GM21717 (cell line): ENCODE data around the gene SLC27A2.
"Not testable (repeated sequence)": the region's sequence is repeated elsewhere in the genome, so short reads cannot be mapped to it uniquely, and the experiment has no call there.

Experiments used
- ATAC-seq: cut with Tn5 transposase; IDR thresholded peaks from one replicate; pipeline ENCODE4 v1.9.1; 2021; ENCODE audit warnings: mild to moderate bottlenecking, moderate library complexity; ENCODE audit not compliant: unreplicated experiment

The SLC27A2 gene

GRCh38 chr15:50188793-50189192, 6.8 kb downstream of the SLC27A2 start:
- ATAC-seq: not testable (repeated sequence)

GRCh38 chr15:50189633-50190032, 7.6 kb downstream of the SLC27A2 start:
- ATAC-seq: no peak

DNA sequence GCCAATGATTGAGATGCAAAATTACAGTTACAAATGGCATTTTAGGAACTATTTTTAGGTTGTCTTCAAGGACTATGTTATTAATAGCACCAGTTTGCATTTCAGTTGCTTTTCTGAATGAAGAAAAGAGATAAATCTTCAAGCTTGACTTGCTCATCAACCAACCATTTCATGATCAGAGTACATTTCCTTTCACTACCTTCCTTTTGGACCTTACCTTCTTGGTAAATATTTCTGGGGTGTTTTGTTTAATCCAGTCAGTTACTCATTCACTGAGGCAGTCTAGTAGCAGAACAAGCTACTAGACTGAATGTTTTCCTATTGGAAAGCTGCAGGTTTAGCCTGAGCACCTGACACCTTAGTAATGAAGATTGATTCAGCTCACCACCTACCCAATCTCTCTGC, 8.2 kb downstream of the SLC27A2 start:
- ATAC-seq: no peak

- ATAC-seq: no peak
Measured at GRCh38 chr15:50190723-50191122, 8.7 kb downstream of the SLC27A2 start.

DNA sequence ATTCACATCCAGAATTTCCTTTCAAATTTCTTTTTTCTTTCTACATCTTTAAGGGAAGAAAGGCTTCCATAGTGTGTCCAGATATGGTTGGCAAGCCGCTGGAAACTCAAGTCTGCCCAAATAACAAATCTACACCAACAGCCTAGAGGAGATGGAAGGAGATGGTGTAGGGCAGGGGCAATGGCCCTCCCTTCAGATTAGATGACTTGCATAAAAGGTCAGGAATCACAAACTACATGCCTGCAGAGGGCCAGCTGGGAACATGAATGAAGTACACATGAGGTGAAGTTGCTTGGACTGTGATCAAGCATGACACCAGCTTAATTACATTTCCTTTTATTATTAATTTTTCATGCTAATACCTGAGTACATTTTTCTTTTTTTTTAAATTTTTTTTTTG, 10.2 kb downstream of the SLC27A2 start:
- ATAC-seq: no peak

DNA sequence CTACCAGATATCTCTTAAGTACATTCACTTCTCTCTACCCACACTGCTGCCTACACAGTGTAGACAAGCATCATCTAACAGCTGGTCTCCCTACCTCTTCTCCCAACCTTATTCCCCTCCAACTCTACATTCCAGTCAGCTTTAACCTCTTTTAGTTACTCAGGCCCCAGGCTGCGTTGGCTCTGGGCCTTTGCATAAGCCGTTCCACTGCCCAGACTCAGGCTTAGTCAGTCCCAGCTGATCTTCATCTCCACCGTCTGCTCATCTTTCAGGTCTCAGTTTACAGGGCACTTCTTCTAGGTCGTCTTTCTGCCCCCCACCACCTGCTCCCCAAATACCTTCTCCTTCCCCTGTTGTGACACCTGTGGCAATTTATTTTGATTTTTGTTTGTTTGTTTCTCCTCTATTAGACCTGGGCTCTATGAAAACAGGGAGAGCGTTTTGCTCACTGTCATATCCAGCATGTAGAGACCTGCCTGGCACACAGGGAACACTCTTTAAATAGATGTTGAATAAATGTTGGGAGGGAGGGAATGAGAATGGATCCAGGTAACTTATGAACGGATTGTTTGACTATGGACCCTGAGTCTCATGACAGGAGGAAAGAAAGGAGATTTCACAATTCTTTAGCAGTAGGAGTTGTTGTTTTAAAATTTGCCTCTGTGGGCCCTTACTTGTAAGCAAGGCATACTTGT, 11.1 kb downstream of the SLC27A2 start:
- no peak for ATAC-seq

DNA sequence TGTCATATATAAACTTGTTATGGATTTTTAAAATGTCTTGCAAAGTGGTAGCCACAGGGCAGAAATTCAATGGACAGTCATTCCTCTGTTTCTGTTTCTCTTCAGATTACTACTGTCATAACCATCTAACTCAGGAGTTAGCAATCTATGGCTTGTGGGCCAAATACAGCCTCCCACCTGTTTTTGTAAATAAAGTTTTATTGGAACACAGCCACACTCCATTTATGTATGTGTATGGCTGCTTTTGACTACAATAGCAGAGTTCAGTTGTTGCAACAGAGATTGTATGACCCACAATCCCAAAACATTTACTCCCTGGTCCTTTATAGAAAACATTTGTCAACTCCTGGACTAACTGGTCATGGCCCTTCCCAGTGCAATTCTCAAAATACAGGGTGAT, 20.0 kb downstream of the SLC27A2 start:
- ATAC-seq: no peak

GRCh38 chr15:50206020-50206419, 24.0 kb downstream of the SLC27A2 start:
- ATAC-seq: no peak

DNA sequence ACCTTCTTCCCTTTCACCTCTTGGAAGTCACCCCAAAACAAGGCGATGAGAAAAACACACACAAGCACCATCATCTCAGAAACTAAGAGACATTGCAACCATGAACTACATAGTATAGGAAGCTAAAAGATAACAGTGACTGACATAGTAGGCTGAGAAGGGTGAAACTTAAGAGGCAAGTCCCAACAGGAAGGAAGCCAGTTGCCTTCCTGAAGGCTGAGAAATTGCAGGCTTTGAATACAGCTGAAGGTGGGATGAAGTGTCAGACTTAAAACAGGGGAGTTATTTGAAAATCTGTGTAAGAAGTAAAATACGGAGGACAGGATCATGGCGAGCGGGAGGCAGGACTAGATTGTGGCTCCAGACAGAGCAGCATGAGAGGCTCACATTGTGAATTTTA, 27.8 kb downstream of the SLC27A2 start:
- ATAC-seq: no peak

DNA sequence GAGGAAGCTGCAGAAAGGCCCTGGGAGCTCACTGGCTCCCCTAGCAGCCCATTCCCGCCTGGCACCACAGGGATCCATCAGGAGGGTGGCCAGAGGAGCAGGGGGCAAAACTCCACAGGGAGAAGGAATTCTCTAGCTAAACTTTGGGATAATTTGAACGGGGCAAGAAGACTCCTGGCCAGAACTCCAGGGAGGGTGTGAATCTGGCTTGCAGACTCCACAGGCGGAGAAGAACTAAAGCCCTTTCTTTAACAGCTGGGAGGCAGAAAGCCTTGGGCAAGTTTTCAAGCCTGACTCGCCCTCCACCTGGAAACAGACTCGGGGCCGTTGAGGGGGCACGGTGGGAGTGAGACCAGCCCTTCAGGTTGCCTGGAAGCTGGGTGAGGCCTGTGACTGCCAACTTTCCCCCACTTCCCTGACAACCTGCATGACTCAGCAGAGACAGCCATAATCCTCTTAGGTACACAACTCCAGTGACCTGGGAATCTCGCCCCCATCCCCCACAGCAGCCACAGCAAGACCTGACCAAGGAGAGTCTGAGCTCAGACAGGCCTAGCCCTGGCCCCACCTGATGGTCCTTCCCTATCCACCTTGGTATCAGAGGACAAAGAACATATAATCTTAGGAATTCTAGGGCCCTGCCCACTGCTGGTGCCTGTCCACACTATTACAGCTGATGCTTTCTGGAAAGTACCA, 28.6 kb downstream of the SLC27A2 start:
- no peak for ATAC-seq

DNA sequence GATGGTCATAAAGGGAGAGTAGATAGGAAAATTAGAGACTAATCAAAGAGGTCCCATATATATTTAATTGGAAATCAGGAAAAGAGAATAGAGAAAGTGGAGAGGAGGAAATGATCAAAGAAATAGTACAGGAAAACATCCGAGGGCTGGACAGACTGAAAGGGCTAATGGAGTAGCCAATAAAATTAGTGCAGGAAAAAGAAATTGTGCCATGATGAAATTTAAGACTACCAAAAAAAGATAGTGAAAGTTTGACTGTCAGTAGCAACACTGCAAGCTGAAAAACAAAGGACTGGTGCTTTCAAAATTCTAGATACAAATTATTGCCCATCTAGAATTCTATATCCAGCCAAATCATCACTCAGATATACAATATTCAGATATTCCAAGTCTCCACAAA, 36.3 kb downstream of the SLC27A2 start:
- ATAC-seq: no peak

DNA sequence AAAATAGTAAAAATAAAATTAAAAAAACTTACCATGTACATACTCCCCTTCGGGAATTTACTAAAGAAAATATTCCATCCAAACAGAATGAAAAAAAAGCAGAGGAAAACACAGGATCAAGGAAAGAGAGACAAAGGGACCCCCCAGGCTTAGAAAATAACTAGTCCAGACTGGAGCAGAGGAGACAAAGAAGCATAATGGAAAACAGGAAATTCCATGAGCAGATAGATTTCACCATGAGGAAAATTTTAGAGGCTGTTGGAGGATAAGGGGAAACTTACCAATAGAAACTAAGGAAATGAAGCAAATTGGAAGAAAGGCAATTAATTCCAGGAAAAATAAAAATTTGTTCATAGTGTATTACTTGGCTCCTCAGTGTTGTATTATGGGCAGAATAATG, 36.7 kb downstream of the SLC27A2 start:
- no peak for ATAC-seq

DNA sequence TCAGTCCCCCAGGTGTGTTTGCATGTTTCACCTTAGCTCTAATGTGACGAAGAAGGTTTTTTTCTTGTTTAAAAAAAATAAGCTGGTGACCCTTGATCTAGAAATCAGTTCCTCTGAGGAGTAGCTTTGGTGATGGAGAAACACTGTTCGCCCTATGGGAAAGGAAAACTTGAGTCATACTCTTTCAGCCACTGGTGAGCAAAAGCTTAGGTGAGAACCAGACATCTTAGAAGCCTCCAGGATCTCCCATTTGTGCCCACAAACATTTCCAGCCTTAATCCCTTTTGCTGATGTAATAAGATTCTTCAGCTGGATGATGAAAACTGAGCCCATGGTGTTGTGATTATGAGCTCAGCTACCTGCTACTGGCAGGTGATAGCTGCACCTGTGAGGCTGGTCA, 37.8 kb downstream of the SLC27A2 start:
- no peak for ATAC-seq

- no peak for ATAC-seq
Measured at GRCh38 chr15:50222181-50222580, 40.2 kb downstream of the SLC27A2 start.

DNA sequence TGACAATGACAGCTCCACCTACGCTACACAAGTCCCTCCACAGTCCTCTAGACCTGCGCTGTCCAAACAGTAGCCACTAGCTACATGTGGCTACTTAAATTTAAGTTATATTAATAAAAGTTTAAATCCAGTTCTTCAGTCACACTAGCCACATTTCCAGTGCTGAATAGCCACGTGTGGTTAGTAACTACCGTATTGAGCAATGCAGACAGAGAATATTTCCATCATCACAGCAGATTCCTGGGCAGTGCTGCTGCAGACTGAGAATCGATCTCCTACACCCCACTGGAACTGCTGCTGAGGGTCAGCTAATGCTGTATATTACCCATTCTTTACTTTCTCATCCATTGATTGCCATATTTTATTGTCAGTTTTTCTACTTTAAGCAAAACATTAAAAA, 42.6 kb downstream of the SLC27A2 start:
- ATAC-seq: no peak

- ATAC-seq: no peak
Measured at GRCh38 chr15:50225057-50225456, 43.1 kb downstream of the SLC27A2 start.

DNA sequence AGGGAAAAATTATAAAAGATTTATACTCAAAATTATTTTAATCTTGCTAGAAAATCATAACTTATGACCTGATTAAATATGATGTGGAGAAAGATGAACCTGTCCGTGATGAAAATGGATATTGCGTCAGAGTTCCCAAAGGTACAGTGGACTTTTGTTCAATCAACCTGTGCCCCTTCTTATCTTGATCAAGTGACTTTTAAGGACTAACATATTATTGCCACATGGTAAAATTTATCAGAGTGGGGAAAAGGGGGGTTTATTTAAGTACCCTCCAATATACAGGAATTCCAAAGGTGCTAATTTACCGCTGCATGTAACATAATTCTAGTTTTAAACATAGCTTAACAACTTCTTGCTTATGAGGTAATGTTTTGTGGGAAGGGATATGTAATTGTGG, 43.9 kb downstream of the SLC27A2 start:
- no peak for ATAC-seq

GRCh38 chr15:50227076-50227475, 45.1 kb downstream of the SLC27A2 start:
- ATAC-seq: no peak

DNA sequence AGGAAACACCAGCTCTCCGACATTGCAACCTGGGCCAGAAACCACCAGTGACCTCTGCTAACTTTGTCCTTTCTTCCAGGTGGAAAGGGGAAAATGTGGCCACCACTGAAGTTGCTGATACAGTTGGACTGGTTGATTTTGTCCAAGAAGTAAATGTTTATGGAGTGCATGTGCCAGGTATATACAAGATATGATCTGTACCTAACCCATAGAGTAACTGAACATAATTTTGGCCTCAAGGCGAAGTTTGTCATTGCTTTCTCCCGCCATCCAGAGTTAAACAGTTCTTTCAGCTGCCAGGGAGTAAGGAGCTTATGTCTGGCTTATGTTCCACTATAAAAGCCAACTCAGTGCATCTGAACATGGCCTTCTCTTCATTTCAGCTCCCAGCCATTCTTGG, 46.9 kb downstream of the SLC27A2 start:
- no peak for ATAC-seq

GRCh38 chr15:50229336-50229735, 47.3 kb downstream of the SLC27A2 start:
- no peak for ATAC-seq

GRCh38 chr15:50231761-50232160, 49.8 kb downstream of the SLC27A2 start:
- no peak for ATAC-seq

GRCh38 chr15:50232791-50233190, 50.8 kb downstream of the SLC27A2 start:
- no peak for ATAC-seq
